Activated CD4-positive, CD25-positive, alpha-beta regulatory T cell treated with anti-CD3 and anti-CD28 coated beads, Interleukin-2, amount 50 U/mL, for 24 hours (primary cell): ENCODE data around the gene ADGRL3.

Source experiments
- ATAC-seq, 2 donors: fragments of 150-1000 bp; cut with Tn5 transposase; one replicate each; pipeline ENCODE4 v1.10.0; 2021; ENCODE audit warnings: mild to moderate bottlenecking in 1 of 2, moderate library complexity in 1 of 2

The ADGRL3 gene

GRCh38 chr4:62030958-62031357, 830.8 kb downstream of the ADGRL3 start:
- ATAC-seq: no peak

GRCh38 chr4:62037571-62037970, 837.4 kb downstream of the ADGRL3 start:
- ATAC-seq: no peak

- no peak for ATAC-seq
Observed at GRCh38 chr4:62051332-62051731, 851.2 kb downstream of the ADGRL3 start.

- ATAC-seq: no peak
Observed at GRCh38 chr4:62053974-62054373, 853.8 kb downstream of the ADGRL3 start.

GRCh38 chr4:62057031-62057430, 856.9 kb downstream of the ADGRL3 start:
- no peak for ATAC-seq

GRCh38 chr4:62058571-62058970, 858.4 kb downstream of the ADGRL3 start:
- ATAC-seq: no peak

- no peak for ATAC-seq
Observed at GRCh38 chr4:62070291-62070852, 870.2 kb downstream of the ADGRL3 start.

GRCh38 chr4:62075089-62075488, 875.0 kb downstream of the ADGRL3 start:
- no peak for ATAC-seq

GRCh38 chr4:62075521-62075920, 875.4 kb downstream of the ADGRL3 start:
- no peak for ATAC-seq

GRCh38 chr4:62077406-62077805, 877.3 kb downstream of the ADGRL3 start:
- no peak for ATAC-seq

GRCh38 chr4:62080431-62080830, 880.3 kb downstream of the ADGRL3 start:
- no peak for ATAC-seq

GRCh38 chr4:62087706-62088105, 887.6 kb downstream of the ADGRL3 start:
- no peak for ATAC-seq

GRCh38 chr4:62093735-62094134, 893.6 kb downstream of the ADGRL3 start:
- ATAC-seq: no peak

- no peak for ATAC-seq
Observed at GRCh38 chr4:62096881-62097280, 896.8 kb downstream of the ADGRL3 start.

- no peak for ATAC-seq
Observed at GRCh38 chr4:62115216-62115615, 915.1 kb downstream of the ADGRL3 start.

- ATAC-seq: no peak
Observed at GRCh38 chr4:62117886-62118285, 917.8 kb downstream of the ADGRL3 start.

- ATAC-seq: no peak
Observed at GRCh38 chr4:62118558-62118957, 918.4 kb downstream of the ADGRL3 start.

GRCh38 chr4:62119195-62119594, 919.1 kb downstream of the ADGRL3 start:
- no peak for ATAC-seq

- ATAC-seq: no peak
Observed at GRCh38 chr4:62126064-62126732, 926.1 kb downstream of the ADGRL3 start.
